IMR-90 (cell line): Measurements from ENCODE around the gene KLHL12. TPM values are rescaled to one million over a fixed set of nuclear protein-coding genes. Genes with fewer than 3 reads are reported as not detected.

Experiments
- ATAC-seq: fragments of 200-7000 bp; cut with Tn5 transposase; 2 replicates; pipeline ENCODE4 v1.9.1; 2020; ENCODE audit warnings: low read depth, mild to moderate bottlenecking, moderate library complexity
- BruUV-seq: library from RNA; stranded (reverse); fragments of 400-500 nt; replicated peaks from 2 replicates; lab custom pipeline; 2021; lab: Mats Ljungman, UMichigan
- CTCF ChIA-PET: fragments of 300-600 bp; formaldehyde crosslinking; extraction: SDS; loops from one replicate; lab custom pipeline; 2021; ENCODE audit warnings: antibody characterized with exemption; lab: Yijun Ruan, JAX
- POLR2A ChIA-PET: fragments of 300-600 bp; sonication (Branson Sonifier 250); formaldehyde crosslinking; loops from one replicate; lab custom pipeline; 2022; ENCODE audit warnings: antibody characterized with exemption; ENCODE audit not compliant: unreplicated experiment; lab: Charles Lee
- DNase-seq: peaks from one replicate; pipeline ENCODE4 v3.0.0; 2013
- H2AFZ ChIP-seq: replicated peaks from 2 replicates; pipeline ENCODE3; 2013; ENCODE audit warnings: low read length, mild to moderate bottlenecking; ENCODE audit not compliant: poor library complexity
- H2AK5ac ChIP-seq: 2 replicates; pipeline ENCODE4 v1.6.1; 2013; ENCODE audit warnings: low read depth, low read length, inconsistent platforms
- H2AK9ac ChIP-seq: replicated peaks from 2 replicates; pipeline ENCODE3; 2013; ENCODE audit warnings: mild to moderate bottlenecking, low read depth, low read length, moderate library complexity; ENCODE audit not compliant: poor library complexity
- H2BK120ac ChIP-seq: 2 replicates; pipeline ENCODE4 v1.6.1; 2013; ENCODE audit warnings: low read depth, low read length, inconsistent platforms
- H2BK15ac ChIP-seq: 3 replicates; pipeline ENCODE4 v1.6.1; 2013; ENCODE audit warnings: low read depth, low read length, inconsistent platforms
- H2BK20ac ChIP-seq: 2 replicates; pipeline ENCODE4 v1.6.1; 2013; ENCODE audit warnings: low read depth, mild to moderate bottlenecking, inconsistent platforms, low read length, moderate library complexity
- H2BK5ac ChIP-seq: 2 replicates; pipeline ENCODE4 v1.6.1; 2013; ENCODE audit warnings: mild to moderate bottlenecking, low read depth, low read length, inconsistent platforms; ENCODE audit not compliant: poor library complexity, severe bottlenecking
- H3K14ac ChIP-seq: replicated peaks from 2 replicates; pipeline ENCODE4 v1.6.1; 2013; ENCODE audit warnings: low read depth, low read length, inconsistent platforms
- H3K18ac ChIP-seq: 2 replicates; pipeline ENCODE4 v1.6.1; 2013; ENCODE audit warnings: low read depth, low read length, control low read depth
- H3K23ac ChIP-seq: 2 replicates; pipeline ENCODE4 v1.6.1; 2013; ENCODE audit warnings: low read depth, low read length, inconsistent platforms
- H3K27ac ChIP-seq: 2 replicates; pipeline ENCODE4 v1.5.1; 2013; ENCODE audit warnings: mild to moderate bottlenecking, control low read depth, low read length; ENCODE audit not compliant: insufficient read depth
- H3K27me3 ChIP-seq: 2 replicates; pipeline ENCODE4 v1.6.1; 2013; ENCODE audit warnings: low read length; ENCODE audit not compliant: control insufficient read depth, insufficient read depth
- H3K36me3 ChIP-seq: 2 replicates; pipeline ENCODE4 v1.6.1; 2013; ENCODE audit warnings: low read length, mixed read lengths; ENCODE audit not compliant: control insufficient read depth, insufficient read depth
- H3K4ac ChIP-seq: 2 replicates; pipeline ENCODE4 v1.6.1; 2013; ENCODE audit warnings: low read depth, low read length, inconsistent platforms
- H3K4me1 ChIP-seq: 2 replicates; pipeline ENCODE4 v1.6.1; 2013; ENCODE audit warnings: low read length, mixed read lengths; ENCODE audit not compliant: control insufficient read depth, insufficient read depth
- H3K4me2 ChIP-seq: 2 replicates; pipeline ENCODE4 v1.6.1; 2013; ENCODE audit warnings: low read depth, mild to moderate bottlenecking, control low read depth, low read length, moderate library complexity
- H3K4me3 ChIP-seq: 2 replicates; pipeline ENCODE4 v1.5.1; 2013; ENCODE audit warnings: low read depth, mild to moderate bottlenecking, control low read depth, low read length, moderate library complexity; ENCODE audit not compliant: insufficient read depth
- H3K56ac ChIP-seq: 2 replicates; pipeline ENCODE4 v1.6.1; 2013; ENCODE audit warnings: low read length, inconsistent platforms; ENCODE audit not compliant: insufficient read depth; ENCODE audit errors: extremely low read depth
- H3K79me1 ChIP-seq, 2 experiments: 2 replicates each; pipeline ENCODE4 v1.6.1; 2013; ENCODE audit warnings: low read length in 2 of 2, inconsistent platforms in 1 of 2, low read depth in 1 of 2
- H3K9ac ChIP-seq: 2 replicates; pipeline ENCODE4 v1.6.1; 2013; ENCODE audit warnings: low read depth, low read length, control low read depth
- H3K9me1 ChIP-seq: 2 replicates; pipeline ENCODE4 v1.6.1; 2013; ENCODE audit warnings: low read length, inconsistent platforms; ENCODE audit not compliant: insufficient read depth
- H3K9me3 ChIP-seq: 2 replicates; pipeline ENCODE4 v1.6.1; 2013; ENCODE audit warnings: low read length; ENCODE audit not compliant: control insufficient read depth, insufficient read depth
- H4K20me1 ChIP-seq: 2 replicates; pipeline ENCODE4 v1.6.1; 2013; ENCODE audit warnings: low read length, inconsistent platforms; ENCODE audit not compliant: insufficient read depth
- H4K5ac ChIP-seq: 2 replicates; pipeline ENCODE4 v1.6.1; 2013; ENCODE audit warnings: mild to moderate bottlenecking, low read depth, low read length, control low read depth
- H4K8ac ChIP-seq, 2 experiments: 2 replicates each; pipeline ENCODE4 v1.6.1; 2013; ENCODE audit warnings: low read depth in 2 of 2, low read length in 2 of 2, control low read depth in 1 of 2, inconsistent platforms in 1 of 2
- H4K91ac ChIP-seq: 2 replicates; pipeline ENCODE4 v1.6.1; 2013; ENCODE audit warnings: low read depth, low read length, inconsistent platforms; ENCODE audit not compliant: insufficient read depth
- BHLHE40 ChIP-seq: fragments of 150-350 bp; IDR thresholded peaks from 2 replicates; pipeline ENCODE4 v1.6.1; 2016; ENCODE audit warnings: mild to moderate bottlenecking, low read depth, low read length
- MXI1 ChIP-seq: IDR thresholded peaks from 2 replicates; pipeline ENCODE4 v1.6.1; 2012; ENCODE audit warnings: low read depth, mild to moderate bottlenecking, low read length, moderate library complexity, borderline replicate concordance
- POLR2A ChIP-seq: IDR thresholded peaks from 2 replicates; pipeline ENCODE4 v1.6.1; 2012; ENCODE audit warnings: mild to moderate bottlenecking, low read depth, low read length
- RAD21 ChIP-seq: IDR thresholded peaks from 2 replicates; pipeline ENCODE4 v1.6.1; 2012; ENCODE audit warnings: low read length, improper control_type of control experiment
- SMC3 ChIP-seq: fragments of 150-350 bp; IDR thresholded peaks from 2 replicates; pipeline ENCODE4 v1.6.1; 2016; ENCODE audit warnings: low read depth, mild to moderate bottlenecking, antibody characterized with exemption, low read length, moderate library complexity
- USF2 ChIP-seq: fragments of 150-350 bp; IDR thresholded peaks from 2 replicates; pipeline ENCODE4 v1.6.1; 2017; ENCODE audit warnings: mild to moderate bottlenecking, antibody characterized with exemption, low read length, low read depth
- WGBS, 2 experiments: methylation state at CpG; one replicate each; pipeline versions ENCODE4 v1.1.5 to v1.1.7; 2013; ENCODE audit warnings: missing lambda C conversion rate in 2 of 2; ENCODE audit not compliant: insufficient read length in 1 of 2; ENCODE audit errors: extremely low coverage in 2 of 2; 5-methylcytosine and 5-hydroxymethylcytosine counted together
- dilution Hi-C: fragments of 300-500 bp; cut with HindIII; formaldehyde crosslinking; loops from one replicate; pipeline ENCODE4 v1.14.3; 2018; ENCODE audit warnings: low sequenced_read_pairs; ENCODE audit not compliant: unreplicated experiment
- in situ Hi-C: fragments of 300-500 bp; cut with MboI; formaldehyde crosslinking; loops from 3 replicates; pipeline ENCODE4 v1.14.3; 2019; ENCODE audit warnings: low sequenced_read_pairs, inconsistent platforms, mixed read lengths
- intact Hi-C: fragments of 100-400 bp; cut with micrococcal nuclease; formaldehyde crosslinking; loops from 2 replicates; pipeline ENCODE4 v1.10.0; 2022
- polyA plus RNA-seq, 3 experiments: library from polyadenylated mRNA; depleted of rRNA; stranded (reverse); fragments of >200 nt; gene quantifications; 2 replicates each; pipeline ENCODE4 v1.2.3, GENCODE V29; 2012; ENCODE audit warnings: low replicate concordance in 1 of 3
- total RNA-seq: library from RNA; depleted of rRNA; stranded (reverse); fragments of >200 nt; gene quantifications from 2 replicates; pipeline ENCODE4 v1.2.3, GENCODE V29; 2012
- TF ChIP-seq, protein P1 (sequence below): conservative IDR thresholded peaks from 2 replicates; pipeline ENCODE4 v1.5.1; 2012; ENCODE audit warnings: mild to moderate bottlenecking, low read depth, low read length, improper control_type of control experiment
- TF ChIP-seq, protein P2 (sequence below): fragments of 150-350 bp; IDR thresholded peaks from 2 replicates; pipeline ENCODE4 v1.6.1; 2016; ENCODE audit warnings: low read depth, mild to moderate bottlenecking, low read length, moderate library complexity, borderline replicate concordance

The KLHL12 gene
- total and polyA plus RNA-seq, 2 of the 4 experiments (the other 2 are of a cell fraction) = 17.2 to 38.4 TPM

DNA sequence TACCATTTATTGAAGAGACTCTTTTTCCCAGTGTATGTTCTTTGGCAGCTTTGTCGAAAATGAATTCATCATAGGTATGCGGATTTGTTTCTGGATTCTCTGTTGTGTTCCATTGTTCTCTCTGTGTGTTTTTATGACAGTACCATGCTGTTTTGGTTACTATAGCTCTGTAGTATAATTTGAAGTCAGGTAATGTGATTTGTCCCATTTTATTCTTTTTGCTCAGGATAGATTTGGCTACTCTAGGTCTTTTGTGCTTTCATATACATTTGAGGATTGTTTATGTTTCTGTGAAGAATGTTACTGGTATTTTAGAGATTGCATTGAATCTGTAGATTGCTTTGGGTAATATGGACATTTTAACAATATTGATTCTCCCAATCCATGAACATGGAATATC lies 5.4 kb upstream of the KLHL12 start:
- H4K91ac ChIP-seq = no peak overlapping the region
- H3K4me3 ChIP-seq = no peak overlapping the region
- no peak overlapping the region for H3K56ac ChIP-seq
- no peak overlapping the region for H4K5ac ChIP-seq
- BruUV-seq = no TSS peak
- no peaks in the 10 kb centered on the region for H3K36me3 ChIP-seq
- H3K9ac ChIP-seq = no peak overlapping the region
- no CpG with 5 or more reads among the region's 2 CpGs for WGBS, 2 experiments
- no peak overlapping the region for H2AFZ ChIP-seq
- H2BK15ac ChIP-seq = no peak overlapping the region
- H2BK20ac ChIP-seq = no peak overlapping the region
- in situ Hi-C loops (no loop called here), dilution Hi-C loops (no loop called here), intact Hi-C loops (no loop called here)
- H3K27ac ChIP-seq = no peak overlapping the region
- H3K23ac ChIP-seq = no peak overlapping the region
- no peak overlapping the region for H3K14ac ChIP-seq
- ATAC-seq = no peak
- TF ChIP-seq MXI1 (no peak), RAD21 (no peak), BHLHE40 (no peak), USF2 (no peak), POLR2A (no peak), SMC3 (no peak)
- TF ChIP-seq, protein P1, sequence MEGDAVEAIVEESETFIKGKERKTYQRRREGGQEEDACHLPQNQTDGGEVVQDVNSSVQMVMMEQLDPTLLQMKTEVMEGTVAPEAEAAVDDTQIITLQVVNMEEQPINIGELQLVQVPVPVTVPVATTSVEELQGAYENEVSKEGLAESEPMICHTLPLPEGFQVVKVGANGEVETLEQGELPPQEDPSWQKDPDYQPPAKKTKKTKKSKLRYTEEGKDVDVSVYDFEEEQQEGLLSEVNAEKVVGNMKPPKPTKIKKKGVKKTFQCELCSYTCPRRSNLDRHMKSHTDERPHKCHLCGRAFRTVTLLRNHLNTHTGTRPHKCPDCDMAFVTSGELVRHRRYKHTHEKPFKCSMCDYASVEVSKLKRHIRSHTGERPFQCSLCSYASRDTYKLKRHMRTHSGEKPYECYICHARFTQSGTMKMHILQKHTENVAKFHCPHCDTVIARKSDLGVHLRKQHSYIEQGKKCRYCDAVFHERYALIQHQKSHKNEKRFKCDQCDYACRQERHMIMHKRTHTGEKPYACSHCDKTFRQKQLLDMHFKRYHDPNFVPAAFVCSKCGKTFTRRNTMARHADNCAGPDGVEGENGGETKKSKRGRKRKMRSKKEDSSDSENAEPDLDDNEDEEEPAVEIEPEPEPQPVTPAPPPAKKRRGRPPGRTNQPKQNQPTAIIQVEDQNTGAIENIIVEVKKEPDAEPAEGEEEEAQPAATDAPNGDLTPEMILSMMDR = no peak
- TF ChIP-seq, protein P2, sequence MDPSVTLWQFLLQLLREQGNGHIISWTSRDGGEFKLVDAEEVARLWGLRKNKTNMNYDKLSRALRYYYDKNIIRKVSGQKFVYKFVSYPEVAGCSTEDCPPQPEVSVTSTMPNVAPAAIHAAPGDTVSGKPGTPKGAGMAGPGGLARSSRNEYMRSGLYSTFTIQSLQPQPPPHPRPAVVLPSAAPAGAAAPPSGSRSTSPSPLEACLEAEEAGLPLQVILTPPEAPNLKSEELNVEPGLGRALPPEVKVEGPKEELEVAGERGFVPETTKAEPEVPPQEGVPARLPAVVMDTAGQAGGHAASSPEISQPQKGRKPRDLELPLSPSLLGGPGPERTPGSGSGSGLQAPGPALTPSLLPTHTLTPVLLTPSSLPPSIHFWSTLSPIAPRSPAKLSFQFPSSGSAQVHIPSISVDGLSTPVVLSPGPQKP = no peak
- POLR2A ChIA-PET = no interaction called here
- no peaks in the 10 kb centered on the region for H3K9me1 ChIP-seq
- H2AK5ac ChIP-seq = no peak overlapping the region
- no peaks in the 10 kb centered on the region for H3K79me1 ChIP-seq
- no peak overlapping the region for H2AK9ac ChIP-seq
- no peak for DNase-seq
- H2BK120ac ChIP-seq = no peak overlapping the region
- H3K9me3 ChIP-seq = no peaks in the 10 kb centered on the region
- no peaks in the 10 kb centered on the region for H4K20me1 ChIP-seq
- H3K4ac ChIP-seq = no peak overlapping the region
- no peak overlapping the region for H3K18ac ChIP-seq
- no peak overlapping the region for H3K4me2 ChIP-seq
- CTCF ChIA-PET = no interaction called here
- H3K4me1 ChIP-seq = no peaks in the 10 kb centered on the region
- H2BK5ac ChIP-seq = no peak overlapping the region
- no peak overlapping the region for H4K8ac ChIP-seq
- no peaks in the 10 kb centered on the region for H3K27me3 ChIP-seq
